Osteoblast (primary cell): ENCODE measurements around the gene BPIFB2. TPM values are rescaled to one million over a fixed set of nuclear protein-coding genes. Genes with fewer than 3 reads are reported as not detected.
"Not testable (repeated sequence)": the region's sequence is repeated elsewhere in the genome, so short reads cannot be mapped to it uniquely, and the experiment has no call there.

ENCODE experiments used
- DNase-seq: peaks from one replicate; pipeline ENCODE4 v3.0.0; 2011; ENCODE audit warnings: low spot score, mixed read lengths; ENCODE audit not compliant: insufficient read length; ENCODE audit errors: missing footprints
- H2AFZ ChIP-seq: 2 replicates; pipeline ENCODE4 v1.6.0; 2011; ENCODE audit warnings: mild to moderate bottlenecking, low read length
- H3K27ac ChIP-seq: 2 replicates; pipeline ENCODE4 v1.5.1; 2011; ENCODE audit warnings: mild to moderate bottlenecking, low read depth, low read length, moderate library complexity
- H3K27me3 ChIP-seq: 2 replicates; pipeline ENCODE4 v1.6.0; 2012; ENCODE audit warnings: mild to moderate bottlenecking, control low read depth, inconsistent platforms, low read length, moderate library complexity; ENCODE audit not compliant: insufficient read depth
- H3K36me3 ChIP-seq: 2 replicates; pipeline ENCODE4 v1.5.1; 2011; ENCODE audit warnings: mild to moderate bottlenecking, low read length, control low read depth, moderate library complexity; ENCODE audit not compliant: insufficient read depth
- H3K4me1 ChIP-seq: 2 replicates; pipeline ENCODE4 v1.5.1; 2011; ENCODE audit warnings: mild to moderate bottlenecking, low read length, control low read depth, moderate library complexity; ENCODE audit not compliant: insufficient read depth
- H3K4me2 ChIP-seq: 2 replicates; pipeline ENCODE4 v1.6.0; 2011; ENCODE audit warnings: mild to moderate bottlenecking, low read length; ENCODE audit not compliant: insufficient read depth
- H3K4me3 ChIP-seq: fragments of 200-600 bp; sonication (generic); 3 replicates; pipeline ENCODE4 v1.5.1; 2012; ENCODE audit warnings: mild to moderate bottlenecking, low read length, inconsistent platforms; ENCODE audit not compliant: insufficient read depth
- H3K79me2 ChIP-seq: 2 replicates; pipeline ENCODE4 v1.6.0; 2012; ENCODE audit warnings: mild to moderate bottlenecking, low read length, control low read depth, inconsistent platforms; ENCODE audit not compliant: insufficient read depth
- H3K9me3 ChIP-seq: 2 replicates; pipeline ENCODE4 v1.5.1; 2011; ENCODE audit warnings: low read depth, low read length, control low read depth
- H4K20me1 ChIP-seq: 2 replicates; pipeline ENCODE4 v1.6.0; 2012; ENCODE audit warnings: mild to moderate bottlenecking, low read length, control low read depth; ENCODE audit not compliant: insufficient read depth
- total RNA-seq: library from RNA; depleted of rRNA; stranded (reverse); fragments of >200 nt; gene quantifications from 2 replicates; pipeline ENCODE4 v1.2.3, GENCODE V29; 2012
- TF ChIP-seq, protein P1 (sequence below): IDR thresholded peaks from 2 replicates; pipeline ENCODE4 v1.5.1; 2011; ENCODE audit warnings: mild to moderate bottlenecking, low read depth, low read length, moderate library complexity; ENCODE audit errors: extremely low read depth

The BPIFB2 gene
- total RNA-seq, 1 donor: not detected

DNA sequence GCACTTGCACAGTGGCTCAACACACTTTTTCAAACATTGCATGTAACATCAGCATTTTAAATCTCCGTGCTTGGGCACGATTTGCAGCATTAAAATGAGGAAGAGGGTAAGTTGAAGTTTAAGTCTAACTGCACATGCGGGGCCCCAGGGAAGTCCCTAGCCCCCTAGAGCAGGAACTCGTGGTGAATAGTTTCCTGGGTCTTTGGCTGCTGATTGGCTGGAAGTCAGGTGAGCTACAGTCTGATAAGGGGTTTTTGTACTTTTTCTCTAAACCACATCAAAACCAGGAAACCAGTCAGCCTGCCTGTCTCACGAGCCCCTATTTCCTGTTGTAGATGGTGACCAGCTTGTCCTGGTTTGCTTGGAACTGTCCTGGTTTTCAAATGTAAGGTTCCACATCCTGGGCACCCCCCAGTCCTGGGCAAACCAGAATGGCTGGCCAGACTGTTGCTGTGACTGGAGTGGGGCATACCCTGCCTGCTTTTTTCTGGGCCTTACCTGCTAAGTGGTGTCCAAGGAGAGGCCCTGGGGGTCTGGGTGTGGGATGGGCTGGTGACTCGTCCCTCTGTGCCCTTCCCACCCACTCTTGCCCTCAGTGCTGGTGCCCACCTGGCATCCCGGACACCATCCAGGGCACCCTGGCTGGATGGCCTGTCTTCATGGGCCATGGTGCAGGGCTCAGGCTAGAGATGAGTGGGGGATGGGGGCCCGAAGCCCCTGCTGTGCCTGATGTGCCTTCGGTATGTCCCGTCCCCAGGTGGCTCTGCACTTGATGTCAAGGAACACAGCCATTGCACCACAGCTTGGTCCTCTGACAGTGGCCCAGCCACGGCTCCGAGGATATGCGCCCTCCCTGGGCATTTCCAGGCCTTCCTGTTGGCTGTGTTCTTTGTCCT lies 35.1 kb upstream of the BPIFB2 start:
- Histone ChIP-seq H2AFZ (no peak overlapping the region), H3K4me3 (no peak overlapping the region), H3K27ac (no peak overlapping the region), H4K20me1 (no peaks in the 10 kb centered on the region), H3K4me1 (peaks cover 5% of the 10 kb centered on the region), H3K9me3 (no peaks in the 10 kb centered on the region), H3K79me2 (no peaks in the 10 kb centered on the region), H3K27me3 (no peaks in the 10 kb centered on the region), H3K36me3 (no peaks in the 10 kb centered on the region), H3K4me2 (no peak overlapping the region)
- TF ChIP-seq, protein P1, sequence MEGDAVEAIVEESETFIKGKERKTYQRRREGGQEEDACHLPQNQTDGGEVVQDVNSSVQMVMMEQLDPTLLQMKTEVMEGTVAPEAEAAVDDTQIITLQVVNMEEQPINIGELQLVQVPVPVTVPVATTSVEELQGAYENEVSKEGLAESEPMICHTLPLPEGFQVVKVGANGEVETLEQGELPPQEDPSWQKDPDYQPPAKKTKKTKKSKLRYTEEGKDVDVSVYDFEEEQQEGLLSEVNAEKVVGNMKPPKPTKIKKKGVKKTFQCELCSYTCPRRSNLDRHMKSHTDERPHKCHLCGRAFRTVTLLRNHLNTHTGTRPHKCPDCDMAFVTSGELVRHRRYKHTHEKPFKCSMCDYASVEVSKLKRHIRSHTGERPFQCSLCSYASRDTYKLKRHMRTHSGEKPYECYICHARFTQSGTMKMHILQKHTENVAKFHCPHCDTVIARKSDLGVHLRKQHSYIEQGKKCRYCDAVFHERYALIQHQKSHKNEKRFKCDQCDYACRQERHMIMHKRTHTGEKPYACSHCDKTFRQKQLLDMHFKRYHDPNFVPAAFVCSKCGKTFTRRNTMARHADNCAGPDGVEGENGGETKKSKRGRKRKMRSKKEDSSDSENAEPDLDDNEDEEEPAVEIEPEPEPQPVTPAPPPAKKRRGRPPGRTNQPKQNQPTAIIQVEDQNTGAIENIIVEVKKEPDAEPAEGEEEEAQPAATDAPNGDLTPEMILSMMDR: no peak
- no peak for DNase-seq

DNA sequence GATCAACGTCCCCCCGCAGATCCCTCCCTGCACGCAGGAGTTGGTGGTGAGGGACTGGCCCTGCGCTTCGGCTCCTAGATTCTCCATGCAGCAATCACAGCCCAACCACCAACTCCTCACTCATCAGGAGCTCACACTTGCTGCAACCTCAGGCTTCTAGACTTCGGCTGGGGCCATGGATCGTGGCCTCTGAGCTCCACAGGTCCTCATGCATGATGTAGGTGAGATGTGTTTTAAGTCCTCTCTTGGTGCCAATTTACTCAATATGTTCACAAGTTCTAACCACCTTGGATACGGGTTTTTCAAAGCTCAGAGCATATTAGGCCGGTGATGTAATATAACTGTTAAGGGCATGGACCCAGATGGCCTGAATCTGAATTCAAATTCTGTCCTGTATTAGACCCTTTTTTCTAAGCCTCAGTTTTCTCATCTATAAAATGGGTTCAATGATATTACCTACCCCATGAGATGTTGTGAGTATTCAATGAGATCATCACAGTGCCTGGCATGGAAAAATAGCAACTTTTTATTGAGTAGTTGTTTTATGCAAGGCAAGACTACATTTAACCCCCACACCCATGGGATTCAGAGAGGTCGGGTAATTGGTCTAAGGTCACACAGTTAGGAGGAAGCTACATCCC lies 34.3 kb upstream of the BPIFB2 start:
- Histone ChIP-seq H2AFZ (no peak overlapping the region), H3K79me2 (no peaks in the 10 kb centered on the region)

DNA sequence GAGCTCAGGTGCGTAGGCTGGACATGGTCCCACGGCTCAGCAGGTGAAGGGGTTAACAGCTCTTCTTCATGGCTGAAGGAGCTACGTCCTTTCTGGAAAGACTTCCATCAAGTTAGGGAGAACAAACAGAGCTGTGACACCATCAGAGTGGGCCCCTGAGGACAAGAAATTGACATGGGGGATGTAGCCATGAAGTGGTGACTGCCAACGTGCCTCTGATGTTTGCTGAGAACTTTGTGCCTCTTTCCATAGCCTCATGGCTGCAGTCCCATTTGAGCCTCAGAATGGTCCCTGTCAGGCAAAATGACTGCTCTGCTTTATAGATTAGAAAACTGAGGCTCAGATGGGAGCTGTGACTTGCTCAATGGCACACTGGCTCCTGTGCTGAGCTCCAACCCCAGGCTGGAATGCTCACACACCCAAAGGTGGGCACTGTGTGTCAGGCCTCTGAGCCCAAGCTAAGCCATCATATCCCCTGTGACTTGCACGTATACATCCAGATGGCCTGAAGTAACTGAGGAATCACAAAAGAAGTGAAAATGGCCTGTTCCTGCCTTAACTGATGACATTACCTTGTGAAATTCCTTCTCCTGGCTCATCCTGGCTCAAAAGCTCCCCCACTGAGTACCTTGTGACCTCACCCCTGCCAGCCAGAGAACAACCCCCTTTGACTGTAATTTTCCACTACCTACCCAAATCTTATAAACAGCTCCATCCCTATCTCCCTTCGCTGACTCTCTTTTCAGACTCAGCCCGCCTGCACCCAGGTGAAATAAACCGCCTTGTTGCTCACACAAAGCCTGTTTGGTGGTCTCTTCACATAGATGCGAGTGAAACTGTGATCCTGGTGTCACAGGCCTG lies 33.1 kb upstream of the BPIFB2 start:
- not testable (repeated sequence) for H3K4me1 ChIP-seq, H3K27ac ChIP-seq, H3K36me3 ChIP-seq, H3K79me2 ChIP-seq, H3K9me3 ChIP-seq, H3K4me2 ChIP-seq, H2AFZ ChIP-seq, H3K4me3 ChIP-seq, H3K27me3 ChIP-seq, H4K20me1 ChIP-seq, DNase-seq

More for the DNA sequence above, 34.3 kb upstream of the BPIFB2 start:
- no peaks in the 10 kb centered on the region for H3K9me3 ChIP-seq
- no peaks in the 10 kb centered on the region for H3K36me3 ChIP-seq
- no peak overlapping the region for H3K27ac ChIP-seq
- no peak overlapping the region for H3K4me2 ChIP-seq
- TF ChIP-seq, protein P1: no peak
- no peak overlapping the region for H3K4me3 ChIP-seq
- H3K27me3 ChIP-seq: no peaks in the 10 kb centered on the region
- no peaks in the 10 kb centered on the region for H4K20me1 ChIP-seq
- H3K4me1 ChIP-seq: peaks cover 5% of the 10 kb centered on the region
- no peak for DNase-seq

DNA sequence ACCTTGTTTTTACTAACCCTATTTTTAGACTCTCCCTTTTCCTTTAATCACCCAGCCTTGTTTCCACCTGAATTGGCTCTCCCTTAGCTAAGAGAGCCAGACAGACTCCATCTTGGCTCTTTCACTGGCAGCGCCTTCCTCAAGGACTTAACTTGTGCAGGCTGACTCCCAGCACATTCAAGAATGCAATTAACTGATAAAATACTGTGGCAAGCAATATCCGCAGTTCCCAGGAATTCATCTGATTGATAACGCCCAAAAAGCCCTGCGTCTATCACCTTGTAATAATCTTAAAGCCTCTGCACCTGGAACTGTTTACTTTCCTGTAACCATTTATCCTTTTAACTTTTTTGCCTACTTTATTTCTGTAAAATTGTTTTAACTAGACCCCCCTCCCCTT lies 32.4 kb upstream of the BPIFB2 start:
- not testable (repeated sequence) for H3K4me3 ChIP-seq, H3K79me2 ChIP-seq, H3K4me2 ChIP-seq, H3K9me3 ChIP-seq, H4K20me1 ChIP-seq, H3K36me3 ChIP-seq, H3K27ac ChIP-seq, H3K4me1 ChIP-seq, DNase-seq, H2AFZ ChIP-seq, H3K27me3 ChIP-seq
